ENCODE results near the gene LONP1. TPM values are rescaled to one million over a fixed set of nuclear protein-coding genes. Genes with fewer than 3 reads are reported as not detected.

Gene LONP1
- total RNA-seq, 1 experiment from 2014 or later = 113 TPM

DNA sequence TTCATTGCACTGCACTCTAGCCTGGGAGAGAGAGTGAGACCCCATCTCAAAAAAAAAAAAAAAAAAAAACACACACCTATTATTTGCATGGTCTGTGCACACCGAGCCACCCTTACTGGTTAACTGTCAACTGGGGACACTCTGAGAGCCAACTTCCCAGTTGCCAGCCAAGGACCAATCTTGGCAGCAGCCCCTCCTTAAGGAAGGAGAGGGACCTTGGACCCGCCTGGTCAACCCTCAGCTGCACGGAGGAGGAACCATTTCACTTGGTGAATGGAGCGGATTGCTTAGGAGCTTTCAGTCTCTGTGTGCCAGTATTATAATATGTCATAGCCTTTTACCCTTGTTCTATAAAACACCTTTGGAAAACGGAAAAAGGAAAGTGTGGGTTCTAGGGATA is 64.5 kb downstream of the LONP1 start:
- H3K79me1 ChIP-seq (ENCODE audit: insufficient read depth, low read depth, low read length, poor library complexity, severe bottlenecking) = no peaks in the 10 kb centered on the region
- no peaks in the 10 kb centered on the region for H3K4me1 ChIP-seq (ENCODE audit: insufficient read depth, low read length)
- H3K27ac Mint-ChIP-seq = no peak overlapping the region
- no CpG with 5 or more reads among the region's 5 CpGs for WGBS (ENCODE audit: extremely low coverage, insufficient read length, low lambda C conversion rate)
- no peak overlapping the region for H2AK5ac ChIP-seq (ENCODE audit: insufficient read length, low read length)
- no peak overlapping the region for H2BK120ac ChIP-seq (ENCODE audit: low read depth, low read length, poor library complexity, severe bottlenecking)
- no peak overlapping the region for H2AFZ ChIP-seq (ENCODE audit: low read length)
- no peaks in the 10 kb centered on the region for H3K9me3 Mint-ChIP-seq
- no peaks in the 10 kb centered on the region for H3K79me2 ChIP-seq (ENCODE audit: insufficient read depth, low read length)
- no peak overlapping the region for H2BK5ac ChIP-seq (ENCODE audit: insufficient read length, low read length)
- no peaks in the 10 kb centered on the region for H3K9me3 ChIP-seq (ENCODE audit: control insufficient read depth, low read depth, low read length)
- H2BK20ac ChIP-seq (ENCODE audit: low read depth, low read length, poor library complexity, severe bottlenecking) = no peak overlapping the region
- DNase-seq = no peak
- no peaks in the 10 kb centered on the region for H3K27me3 Mint-ChIP-seq (ENCODE audit: low read depth)
- H3K23ac ChIP-seq (ENCODE audit: insufficient read length, low read depth, low read length) = no peak overlapping the region
- H4K5ac ChIP-seq (ENCODE audit: insufficient read length, low read depth, low read length) = no peak overlapping the region
- TF ChIP-seq, protein P1, sequence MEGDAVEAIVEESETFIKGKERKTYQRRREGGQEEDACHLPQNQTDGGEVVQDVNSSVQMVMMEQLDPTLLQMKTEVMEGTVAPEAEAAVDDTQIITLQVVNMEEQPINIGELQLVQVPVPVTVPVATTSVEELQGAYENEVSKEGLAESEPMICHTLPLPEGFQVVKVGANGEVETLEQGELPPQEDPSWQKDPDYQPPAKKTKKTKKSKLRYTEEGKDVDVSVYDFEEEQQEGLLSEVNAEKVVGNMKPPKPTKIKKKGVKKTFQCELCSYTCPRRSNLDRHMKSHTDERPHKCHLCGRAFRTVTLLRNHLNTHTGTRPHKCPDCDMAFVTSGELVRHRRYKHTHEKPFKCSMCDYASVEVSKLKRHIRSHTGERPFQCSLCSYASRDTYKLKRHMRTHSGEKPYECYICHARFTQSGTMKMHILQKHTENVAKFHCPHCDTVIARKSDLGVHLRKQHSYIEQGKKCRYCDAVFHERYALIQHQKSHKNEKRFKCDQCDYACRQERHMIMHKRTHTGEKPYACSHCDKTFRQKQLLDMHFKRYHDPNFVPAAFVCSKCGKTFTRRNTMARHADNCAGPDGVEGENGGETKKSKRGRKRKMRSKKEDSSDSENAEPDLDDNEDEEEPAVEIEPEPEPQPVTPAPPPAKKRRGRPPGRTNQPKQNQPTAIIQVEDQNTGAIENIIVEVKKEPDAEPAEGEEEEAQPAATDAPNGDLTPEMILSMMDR (conservative IDR thresholded peaks at IDR 0.05) = no peak
- H3K27ac ChIP-seq (ENCODE audit: insufficient read length, low read depth, low read length) = no peak overlapping the region
- H3K4me3 Mint-ChIP-seq = no peak overlapping the region
- no peaks in the 10 kb centered on the region for H3K4me1 Mint-ChIP-seq
- H4K20me1 ChIP-seq (ENCODE audit: control insufficient read depth, insufficient read depth, insufficient read length) = no peaks in the 10 kb centered on the region
- H2BK12ac ChIP-seq (ENCODE audit: insufficient read length, low read depth, low read length) = no peak overlapping the region
- no peak overlapping the region for H3K18ac ChIP-seq (ENCODE audit: insufficient read length, low read depth, low read length)
- no peak overlapping the region for H3K4me2 ChIP-seq (ENCODE audit: insufficient read depth, insufficient read length, low read length)
- H3K36me3 Mint-ChIP-seq (ENCODE audit: insufficient read depth in 1 of 3, low read depth in 3 of 3) = peaks cover 51 to 95% (median 80%) of the 10 kb centered on the region in 3 experiments; a peak in 6 of 7 replicates
- no peak overlapping the region for H3T11ph ChIP-seq (ENCODE audit: low read length)
- no peak overlapping the region for H3K56ac ChIP-seq (ENCODE audit: insufficient read length, low read depth, low read length)
- H3K14ac ChIP-seq (ENCODE audit: insufficient read depth, low read length) = no peak overlapping the region
- no peak overlapping the region for H2BK15ac ChIP-seq (ENCODE audit: low read depth, low read length)
- H3K9ac ChIP-seq (ENCODE audit: extremely low read depth, insufficient read length, low read length) = no peak overlapping the region
- no peak overlapping the region for H3K4ac ChIP-seq (ENCODE audit: low read depth, low read length)
- no peaks in the 10 kb centered on the region for H3K23me2 ChIP-seq (ENCODE audit: insufficient read length, low read depth, low read length, poor library complexity, severe bottlenecking)
- no peak overlapping the region for H4K8ac ChIP-seq (replicated peaks; ENCODE audit: insufficient read length, low read depth, low read length)
- no peak overlapping the region for H4K91ac ChIP-seq (ENCODE audit: insufficient read length, low read depth, low read length)
- no peaks in the 10 kb centered on the region for H3K27me3 ChIP-seq (ENCODE audit: insufficient read depth, low read length)
